Fibroblast of lung (primary cell): Measurements from ENCODE around the gene SLC1A4. TPM values are rescaled to one million over a fixed set of nuclear protein-coding genes. Genes with fewer than 3 reads are reported as not detected.

Experiments
- DNase-seq, 2 donors: peaks; one replicate each; pipeline versions ENCODE4 v3.0.0 to v3.0.0-alpha.2; 2010; ENCODE audit warnings: low read depth in 2 of 2
- H2AFZ ChIP-seq: 2 replicates; pipeline ENCODE4 v1.5.1; 2012; ENCODE audit warnings: low read length, control low read depth, inconsistent platforms
- H3K27ac ChIP-seq: 2 replicates; pipeline ENCODE4 v1.5.1; 2011; ENCODE audit warnings: low read length, control low read depth; ENCODE audit not compliant: insufficient read depth
- H3K27me3 ChIP-seq: 2 replicates; pipeline ENCODE4 v1.5.1; 2011; ENCODE audit warnings: mild to moderate bottlenecking, low read length; ENCODE audit not compliant: control insufficient read depth, insufficient read depth
- H3K36me3 ChIP-seq: 2 replicates; pipeline ENCODE4 v1.5.1; 2011; ENCODE audit warnings: low read length; ENCODE audit not compliant: control insufficient read depth, insufficient read depth
- H3K4me1 ChIP-seq: 2 replicates; pipeline ENCODE4 v1.5.1; 2011; ENCODE audit warnings: low read length; ENCODE audit not compliant: control insufficient read depth, insufficient read depth; ENCODE audit errors: extremely low read depth
- H3K4me2 ChIP-seq: 2 replicates; pipeline ENCODE4 v1.5.1; 2011; ENCODE audit warnings: low read length, control low read depth; ENCODE audit not compliant: insufficient read depth; ENCODE audit errors: extremely low read depth
- H3K4me3 ChIP-seq, 4 experiments: fragments of 200-600 bp in 1 of 4; sonication (generic) in 1 of 4; replicated peaks in 1 of 4; 2 replicates each; pipeline ENCODE4 v1.5.1; 2011 to 2016; ENCODE audit warnings: low read length in 4 of 4, low read depth in 3 of 4, mild to moderate bottlenecking in 3 of 4, control low read depth in 2 of 4, inconsistent platforms in 1 of 4, mixed read lengths in 1 of 4; ENCODE audit not compliant: insufficient read depth in 1 of 4; ENCODE audit errors: control extremely low read depth in 1 of 4
- H3K79me2 ChIP-seq: 2 replicates; pipeline ENCODE4 v1.5.1; 2012; ENCODE audit warnings: mild to moderate bottlenecking, low read length, inconsistent platforms; ENCODE audit not compliant: control insufficient read depth, insufficient read depth
- H3K9ac ChIP-seq: 2 replicates; pipeline ENCODE4 v1.5.1; 2011; ENCODE audit warnings: mild to moderate bottlenecking, low read length, control low read depth; ENCODE audit not compliant: insufficient read depth
- H3K9me3 ChIP-seq: 2 replicates; pipeline ENCODE4 v1.5.1; 2012; ENCODE audit warnings: low read depth, low read length; ENCODE audit not compliant: control insufficient read depth, insufficient read depth
- H4K20me1 ChIP-seq: 2 replicates; pipeline ENCODE4 v1.5.1; 2011; ENCODE audit warnings: low read length; ENCODE audit not compliant: control insufficient read depth, insufficient read depth; ENCODE audit errors: extremely low read depth
- EZH2 ChIP-seq: IDR thresholded peaks from 2 replicates; pipeline ENCODE4 v1.5.1; 2012; ENCODE audit warnings: low read length, control low read depth, mild to moderate bottlenecking; ENCODE audit errors: missing control alignments
- polyA plus RNA-seq, 2 donors: library from polyadenylated mRNA; depleted of rRNA in 1 of 2; stranded (reverse) in 1 of 2; unstranded in 1 of 2; fragments of >200 nt; gene quantifications; 2 replicates each; pipeline ENCODE4 v1.2.1, GENCODE V29; 2011 to 2012; ENCODE audit warnings: missing spikeins in 1 of 2
- total RNA-seq: library from RNA; depleted of rRNA; stranded (reverse); fragments of >200 nt; gene quantifications from 2 replicates; pipeline ENCODE4 v1.2.1, GENCODE V29; 2014
- TF ChIP-seq, protein P1 (sequence below), 2 donors: IDR thresholded peaks in 1 of 2; conservative IDR thresholded peaks in 1 of 2; 1 replicate in 1 of 2; 2 replicates in 1 of 2; pipeline ENCODE4 v1.5.1; 2011 to 2012; ENCODE audit warnings: low read length in 2 of 2, control low read depth in 1 of 2, inconsistent platforms in 1 of 2, low read depth in 1 of 2, mild to moderate bottlenecking in 1 of 2

Gene SLC1A4
- total and polyA plus RNA-seq, 2 donors (not counting 1 experiment from before 2014, with no cell fraction given) = 4.9 to 20.8 TPM

DNA sequence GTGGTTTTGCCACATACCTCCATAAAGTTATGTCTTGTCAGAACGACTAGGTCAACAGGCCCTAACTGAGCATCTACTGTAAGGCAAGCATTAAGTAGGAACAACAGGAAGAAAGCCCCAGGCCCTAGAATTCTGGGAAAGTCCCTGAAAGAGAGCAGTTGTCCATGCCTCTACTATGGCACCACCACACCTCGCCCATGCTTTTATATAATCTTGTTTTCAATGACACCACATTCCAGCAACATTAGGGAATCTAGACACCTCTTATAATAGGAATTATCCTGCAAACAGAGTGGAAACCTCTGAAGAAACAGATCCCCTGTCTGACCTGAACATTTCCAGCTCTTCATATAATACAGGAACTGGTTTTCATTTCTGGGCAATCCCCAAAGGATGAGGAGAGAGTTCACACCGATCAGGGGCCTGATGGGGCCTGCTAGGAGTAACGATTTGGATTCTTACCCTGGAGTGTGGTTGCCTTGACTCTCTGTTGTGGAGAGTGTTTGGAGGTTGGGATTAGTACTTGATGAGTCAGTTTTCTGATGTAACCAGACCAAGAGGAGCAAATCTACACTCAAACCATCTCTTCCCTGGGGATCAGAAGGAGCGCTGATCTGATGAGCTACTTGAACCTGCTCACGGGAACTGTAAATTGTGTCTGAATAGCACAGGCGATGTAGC, 35.1 kb downstream of the SLC1A4 start:
- no peaks in the 10 kb centered on the region for H3K4me1 ChIP-seq
- no peaks in the 10 kb centered on the region for H3K36me3 ChIP-seq
- H3K4me3 ChIP-seq = no peak overlapping the region
- no peak overlapping the region for H2AFZ ChIP-seq
- no peak overlapping the region for H3K4me2 ChIP-seq
- no peaks in the 10 kb centered on the region for H4K20me1 ChIP-seq
- H3K9me3 ChIP-seq = no peaks in the 10 kb centered on the region
- no peak for TF ChIP-seq EZH2
- TF ChIP-seq, protein P1, sequence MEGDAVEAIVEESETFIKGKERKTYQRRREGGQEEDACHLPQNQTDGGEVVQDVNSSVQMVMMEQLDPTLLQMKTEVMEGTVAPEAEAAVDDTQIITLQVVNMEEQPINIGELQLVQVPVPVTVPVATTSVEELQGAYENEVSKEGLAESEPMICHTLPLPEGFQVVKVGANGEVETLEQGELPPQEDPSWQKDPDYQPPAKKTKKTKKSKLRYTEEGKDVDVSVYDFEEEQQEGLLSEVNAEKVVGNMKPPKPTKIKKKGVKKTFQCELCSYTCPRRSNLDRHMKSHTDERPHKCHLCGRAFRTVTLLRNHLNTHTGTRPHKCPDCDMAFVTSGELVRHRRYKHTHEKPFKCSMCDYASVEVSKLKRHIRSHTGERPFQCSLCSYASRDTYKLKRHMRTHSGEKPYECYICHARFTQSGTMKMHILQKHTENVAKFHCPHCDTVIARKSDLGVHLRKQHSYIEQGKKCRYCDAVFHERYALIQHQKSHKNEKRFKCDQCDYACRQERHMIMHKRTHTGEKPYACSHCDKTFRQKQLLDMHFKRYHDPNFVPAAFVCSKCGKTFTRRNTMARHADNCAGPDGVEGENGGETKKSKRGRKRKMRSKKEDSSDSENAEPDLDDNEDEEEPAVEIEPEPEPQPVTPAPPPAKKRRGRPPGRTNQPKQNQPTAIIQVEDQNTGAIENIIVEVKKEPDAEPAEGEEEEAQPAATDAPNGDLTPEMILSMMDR (conservative IDR thresholded peaks at IDR 0.05 in 1 of 2, IDR thresholded peaks at IDR 0.05 in 1 of 2; ENCODE audit: low read depth in 1 of 2, low read length in 2 of 2) = no peak
- H3K9ac ChIP-seq = no peak overlapping the region
- no peak overlapping the region for H3K27ac ChIP-seq
- DNase-seq = peak; percentile 72 to 82
- H3K27me3 ChIP-seq = no peaks in the 10 kb centered on the region
- H3K79me2 ChIP-seq = no peaks in the 10 kb centered on the region

DNA sequence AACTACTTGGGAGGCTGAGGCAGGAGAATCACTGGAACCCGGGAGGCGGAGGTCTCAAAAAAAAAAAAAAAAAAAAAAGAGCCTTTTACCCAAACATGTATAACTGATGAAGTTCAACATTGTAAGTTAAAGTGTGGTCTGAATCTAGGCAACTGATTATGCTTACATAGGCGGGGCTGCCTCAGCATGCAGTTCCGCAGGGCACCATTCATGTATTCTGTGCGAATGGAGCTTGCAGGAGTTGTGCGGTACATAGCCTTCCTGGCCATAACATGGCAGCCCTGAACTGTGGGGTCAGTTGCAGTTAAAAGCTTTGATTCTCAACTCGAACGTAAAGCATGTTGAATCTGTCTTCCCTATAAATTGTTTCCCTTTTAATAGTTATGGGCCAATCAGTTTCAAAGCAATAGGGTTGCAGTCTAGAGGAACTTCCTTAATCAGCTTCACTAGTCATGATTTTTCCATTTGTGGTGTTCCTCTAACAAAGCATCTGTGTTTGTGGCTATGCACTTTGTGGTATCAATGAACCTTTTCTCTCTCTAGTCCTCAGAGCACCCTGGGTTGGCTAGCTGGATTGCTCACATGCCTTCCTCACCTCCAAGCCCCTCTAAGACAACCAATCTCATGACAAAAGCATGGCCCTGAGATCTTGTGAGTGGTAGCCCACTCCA, 36.4 kb downstream of the SLC1A4 start:
- H3K27ac ChIP-seq = no peak overlapping the region
- TF ChIP-seq, protein P1 (conservative IDR thresholded peaks at IDR 0.05 in 1 of 2, IDR thresholded peaks at IDR 0.05 in 1 of 2; ENCODE audit: low read depth in 1 of 2, low read length in 2 of 2) = no peak
- TF ChIP-seq EZH2 = no peak
- no peak for DNase-seq

DNA sequence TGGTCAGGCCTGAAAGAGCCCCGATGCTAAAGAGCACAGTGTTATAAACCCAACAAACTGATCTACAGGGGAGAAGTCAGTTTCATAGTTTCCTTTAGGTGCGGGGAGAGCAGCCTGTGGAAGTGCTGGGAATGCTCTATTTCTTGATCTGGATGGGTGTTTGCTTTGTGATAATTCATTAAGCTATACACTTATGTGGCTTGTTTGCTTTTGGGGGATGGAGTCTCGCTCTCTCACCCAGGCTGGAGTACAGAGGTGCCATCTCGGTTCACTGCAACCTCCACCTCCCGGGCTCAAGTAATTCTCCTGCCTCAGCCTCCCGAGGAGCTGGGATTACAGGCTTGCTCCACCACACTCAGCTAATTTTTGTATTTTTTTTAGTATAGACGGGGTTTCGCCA, 37.0 kb downstream of the SLC1A4 start:
- H3K36me3 ChIP-seq = no peaks in the 10 kb centered on the region
- H3K4me1 ChIP-seq = no peaks in the 10 kb centered on the region
- DNase-seq = no peak
- no peak overlapping the region for H3K4me3 ChIP-seq
- H3K79me2 ChIP-seq = no peaks in the 10 kb centered on the region
- H3K4me2 ChIP-seq = no peak overlapping the region
- H3K9me3 ChIP-seq = no peaks in the 10 kb centered on the region
- H2AFZ ChIP-seq = no peak overlapping the region
- no peak overlapping the region for H3K27ac ChIP-seq
- no peaks in the 10 kb centered on the region for H3K27me3 ChIP-seq
- TF ChIP-seq, protein P1 (conservative IDR thresholded peaks at IDR 0.05 in 1 of 2, IDR thresholded peaks at IDR 0.05 in 1 of 2; ENCODE audit: low read depth in 1 of 2, low read length in 2 of 2) = no peak
- H3K9ac ChIP-seq = no peak overlapping the region
- no peaks in the 10 kb centered on the region for H4K20me1 ChIP-seq

More for the DNA sequence above, 36.4 kb downstream of the SLC1A4 start:
- no peak overlapping the region for H3K4me3 ChIP-seq
- H4K20me1 ChIP-seq = no peaks in the 10 kb centered on the region
- no peak overlapping the region for H3K4me2 ChIP-seq
- no peaks in the 10 kb centered on the region for H3K79me2 ChIP-seq
- no peak overlapping the region for H2AFZ ChIP-seq
- no peaks in the 10 kb centered on the region for H3K36me3 ChIP-seq
- H3K4me1 ChIP-seq = no peaks in the 10 kb centered on the region
- no peaks in the 10 kb centered on the region for H3K27me3 ChIP-seq
- H3K9ac ChIP-seq = no peak overlapping the region
- H3K9me3 ChIP-seq = no peaks in the 10 kb centered on the region
